ENCODE data around the gene SCARB1.

GRCh38 chr12:124883263-124884130 is 19.8 kb upstream of the SCARB1 start:
- TF ChIP-seq CTCF (IDR thresholded peaks at IDR 0.05) (no peak), EZH2 (IDR thresholded peaks at IDR 0.05) (no peak), EZH2phosphoT487 (IDR thresholded peaks at IDR 0.05) (no peak)

Data from neural progenitor cell (in vitro differentiated cells).